Subcutaneous preadipocyte (primary cell): ENCODE measurements around the gene GINM1. TPM values are rescaled to one million over a fixed set of nuclear protein-coding genes. Genes with fewer than 3 reads are reported as not detected.

Experiments used
- small RNA-seq: library from RNA; depleted of rRNA; stranded (forward); fragments of <200 nt; gene quantifications from one replicate; pipeline ENCODE3, GENCODE V24; 2012
- total RNA-seq: library from RNA; depleted of rRNA; stranded (reverse); fragments of >200 nt; gene quantifications from 2 replicates; pipeline ENCODE4 v1.2.3, GENCODE V29; 2012

The GINM1 gene, protein sequence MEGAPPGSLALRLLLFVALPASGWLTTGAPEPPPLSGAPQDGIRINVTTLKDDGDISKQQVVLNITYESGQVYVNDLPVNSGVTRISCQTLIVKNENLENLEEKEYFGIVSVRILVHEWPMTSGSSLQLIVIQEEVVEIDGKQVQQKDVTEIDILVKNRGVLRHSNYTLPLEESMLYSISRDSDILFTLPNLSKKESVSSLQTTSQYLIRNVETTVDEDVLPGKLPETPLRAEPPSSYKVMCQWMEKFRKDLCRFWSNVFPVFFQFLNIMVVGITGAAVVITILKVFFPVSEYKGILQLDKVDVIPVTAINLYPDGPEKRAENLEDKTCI
- total RNA-seq = 37.1 and 53.6 TPM in 2 replicates

DNA sequence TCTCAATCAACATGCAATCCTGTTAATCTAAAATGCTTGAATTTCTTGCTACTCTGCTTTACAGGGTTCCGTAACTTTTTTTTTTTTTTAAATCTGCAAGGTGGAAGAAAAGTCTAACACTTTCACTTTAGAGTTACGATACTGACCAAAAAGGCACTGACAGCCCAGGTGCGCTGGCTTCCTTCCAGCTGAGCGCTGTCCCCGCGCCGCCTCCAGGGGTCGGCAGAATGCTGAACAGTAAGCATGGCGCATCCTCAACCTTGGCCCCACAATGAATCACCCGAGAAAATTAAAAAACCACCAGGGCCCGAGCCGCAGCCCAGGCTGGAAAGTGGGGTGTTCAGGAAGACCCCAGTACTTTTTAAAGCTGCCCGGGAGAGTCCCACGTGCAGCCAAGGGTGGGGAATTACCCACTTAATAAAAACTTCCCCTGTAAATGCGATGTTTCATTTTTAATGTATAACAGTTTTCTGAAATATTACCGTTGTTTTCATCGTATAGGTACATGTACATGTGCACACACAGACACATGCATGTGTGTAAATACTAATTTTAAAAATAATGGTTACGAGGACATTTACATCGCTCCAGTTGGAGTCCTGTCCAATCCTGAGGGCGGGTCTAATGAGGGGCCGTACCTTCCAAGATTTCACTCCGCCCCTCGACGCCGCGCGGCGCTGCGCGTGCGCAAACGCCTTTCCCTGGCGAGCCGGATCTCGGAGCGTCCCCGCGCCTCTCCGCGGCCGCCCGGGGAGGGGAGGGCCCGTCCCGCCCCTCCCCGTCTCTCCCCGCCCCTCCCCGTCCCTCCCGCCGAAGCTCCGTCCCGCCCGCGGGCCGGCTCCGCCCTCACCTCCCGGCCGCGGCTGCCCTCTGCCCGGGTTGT, at the start of gene GINM1:
GINM1 (plus strand) TSS at position 849 of the 883 bp plus-strand sequence. CDS start 40 bp downstream, outside the sequence.

DNA sequence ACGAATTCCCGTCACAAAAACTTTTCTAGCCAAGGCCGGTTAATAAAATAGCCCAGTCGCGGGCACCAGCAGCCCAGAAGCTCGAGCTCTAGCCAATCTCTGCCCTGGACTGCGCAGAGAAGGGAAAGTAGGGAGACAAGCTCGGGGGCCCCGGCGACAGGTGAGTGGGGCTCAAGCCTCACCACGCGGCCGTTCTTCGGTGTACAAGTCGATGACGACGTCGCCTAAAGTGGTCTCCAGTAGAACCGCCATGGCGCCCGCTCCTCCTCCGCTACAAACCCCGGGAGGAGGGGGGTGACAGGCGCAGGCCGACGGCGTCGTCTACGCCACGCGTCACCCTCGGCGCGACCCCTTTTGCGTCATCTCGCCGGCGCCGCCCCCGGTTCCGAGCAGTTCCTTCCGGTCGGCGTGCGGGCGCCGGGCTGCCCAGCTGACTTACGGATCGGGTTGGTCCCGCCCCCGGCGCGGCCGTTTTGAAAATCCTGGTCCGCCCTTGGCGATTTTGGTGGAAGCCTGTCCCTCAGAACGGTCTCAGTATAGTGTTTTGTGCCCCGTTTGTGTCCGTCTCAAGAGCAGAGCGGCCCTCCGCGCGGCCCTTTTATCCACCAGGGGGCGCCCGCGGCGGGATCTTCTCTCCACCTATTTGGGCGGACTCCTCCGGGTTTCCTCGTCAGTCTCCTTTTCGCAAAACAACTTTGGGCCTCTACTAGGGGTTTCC, 20.3 kb upstream of the GINM1 start, which contains the start of gene PPIL4:
PPIL4 (minus strand) TSS at position 290 of the 718 bp plus-strand sequence; CDS start at position 252, 38 bp downstream.

Small RNA genes lying within 50 kb of the gene (small RNA-seq; reads per million reads assigned to genes)
- gene RF00019 (not detected), gene RF00410 (not detected), gene RNU7-3P (0.11 reads per million)

Other genes starting within 250 kb of the GINM1 start
- gene TAB2, start 248.7 kb upstream of the GINM1 start, total RNA-seq = 15.4 and 17.8 TPM in 2 replicates
- 1.8 and 2.7 TPM in 2 replicates for gene SUMO4, start 166.1 kb upstream of the GINM1 start, total RNA-seq
- under 0.01 and 0.37 TPM in 2 replicates for gene ZC3H12D, start 81.4 kb upstream of the GINM1 start, total RNA-seq
- gene PPIL4, start 20.3 kb upstream of the GINM1 start, total RNA-seq = 21.3 and 23.3 TPM in 2 replicates
- 19.8 and 23.1 TPM in 2 replicates for gene KATNA1, start 82.3 kb downstream of the GINM1 start, total RNA-seq
- gene LATS1, start 151.7 kb downstream of the GINM1 start, total RNA-seq = 18.4 and 21.7 TPM in 2 replicates
- gene NUP43, start 180.2 kb downstream of the GINM1 start, total RNA-seq = 25.7 and 38.3 TPM in 2 replicates
- 112 and 144 TPM in 2 replicates for gene PCMT1, start 183.4 kb downstream of the GINM1 start, total RNA-seq